Right lobe of liver (tissue), 6 donors: ENCODE data around the gene LLPH. TPM values are rescaled to one million over a fixed set of nuclear protein-coding genes. Genes with fewer than 3 reads are reported as not detected.

Source experiments
- ATAC-seq, 4 donors: fragments of 200-7000 bp; cut with Tn5 transposase; one replicate each; pipeline ENCODE4 v1.9.1; 2020; ENCODE audit warnings: mild to moderate bottlenecking in 4 of 4, moderate library complexity in 4 of 4
- DNase-seq, 3 donors: peaks; one replicate each; pipeline ENCODE4 v3.0.0-alpha.2; 2020
- H3K27ac ChIP-seq, 3 donors: fragments of 200-600 bp; one replicate each; pipeline ENCODE4 v1.8.0; 2022
- H3K27me3 ChIP-seq, 2 donors: fragments of 200-600 bp; one replicate each; pipeline ENCODE4 v1.8.0; 2022
- H3K36me3 ChIP-seq, 4 donors: fragments of 200-600 bp; sonication (generic) in 1 of 4; one replicate each; pipeline versions ENCODE4 v1.5.1 to v1.8.0; 2017 to 2022; ENCODE audit warnings: control low read depth in 1 of 4
- H3K4me1 ChIP-seq, 4 donors: fragments of 200-600 bp; sonication (generic) in 1 of 4; one replicate each; pipeline versions ENCODE4 v1.5.1 to v1.8.0; 2017 to 2022; ENCODE audit warnings: control low read depth in 1 of 4
- H3K4me3 ChIP-seq, 3 donors: fragments of 200-600 bp; one replicate each; pipeline ENCODE4 v1.8.0; 2022
- H3K9me3 ChIP-seq, 4 donors: fragments of 200-600 bp; sonication (generic) in 1 of 4; one replicate each; pipeline versions ENCODE4 v1.5.1 to v1.8.0; 2017 to 2022; ENCODE audit warnings: control low read depth in 1 of 4
- CTCF ChIP-seq, 4 donors: fragments of 200-600 bp in 3 of 4; fragments of 450-650 bp in 1 of 4; IDR thresholded peaks; one replicate each; pipeline versions ENCODE4 v1.5.1 to v1.8.0; 2016 to 2022; ENCODE audit warnings: antibody characterized with exemption in 4 of 4, mild to moderate bottlenecking in 2 of 4
- POLR2A ChIP-seq: fragments of 450-650 bp; IDR thresholded peaks from one replicate; pipeline ENCODE4 v1.6.1; 2017; ENCODE audit warnings: antibody characterized with exemption, mild to moderate bottlenecking
- WGBS: methylation state at CpG from one replicate; pipeline ENCODE4 v1.1.6; 2018; ENCODE audit warnings: low coverage, low lambda C conversion rate; ENCODE audit not compliant: insufficient coverage; ENCODE audit errors: missing lambda C conversion rate; 5-methylcytosine and 5-hydroxymethylcytosine counted together
- intact Hi-C, 2 donors: fragments of 100-400 bp; cut with DNase I; formaldehyde crosslinking; loops; one replicate each; pipeline versions ENCODE4 v1.11.2 to v1.14.1; 2022
- total RNA-seq, 6 experiments: library from RNA; depleted of rRNA in 2 of 6; stranded (reverse); fragments of >200 nt in 2 of 6; fragmentation: NEBNext Ultra II Directional in 3 of 6; extraction: Animal tissue kit (Norgen Biotek cat#: 25700) in 3 of 6; gene quantifications; one replicate each; pipeline versions ENCODE4 v1.1.0 to v1.2.4, GENCODE V29; 2016 to 2023
- donor health status: DM: no; HTN: yes; CAD: no.
- donor health status: DM: no; HTN: no; CAD: no.
- donor health status: DM: no; HTN: no; CAD: no.
- donor health status: DM: no; HTN: yes; CAD: no.
- donor health status: DM: no; HTN: yes; CAD: no.

Gene LLPH
- total RNA-seq, 6 experiments from 2014 or later, result 5.2 to 13.0 (median 7.8) TPM

GRCh38 chr12:66080791-66081190 is 49.8 kb downstream of the LLPH start:
- intact Hi-C loops, result no loop called here

DNA sequence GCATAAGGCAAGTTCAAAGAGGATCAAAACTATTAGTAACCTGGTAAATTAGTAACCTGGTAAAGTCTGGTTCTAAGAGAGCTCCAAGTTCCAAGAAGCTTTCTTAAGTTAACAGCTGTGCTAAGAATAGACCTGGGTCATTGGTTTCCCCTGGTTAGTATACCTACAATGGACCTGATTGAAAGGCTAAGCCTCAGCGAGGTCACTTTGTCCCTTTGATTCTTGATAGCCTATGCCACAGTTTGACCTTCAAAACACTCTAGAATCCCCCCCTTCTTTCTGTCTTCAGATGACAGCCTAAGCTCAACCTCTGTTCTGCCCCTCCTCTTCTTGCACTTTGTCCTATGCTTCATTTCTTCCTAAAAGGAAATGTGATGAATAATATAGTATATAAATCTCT is 53.0 kb downstream of the LLPH start:
- Histone ChIP-seq H3K4me1 (no peaks in the 10 kb centered on the region), H3K4me3 (no peak overlapping the region), H3K9me3 (no peaks in the 10 kb centered on the region), H3K27ac (no peak overlapping the region), H3K27me3 (no peaks in the 10 kb centered on the region), H3K36me3 (no peaks in the 10 kb centered on the region)
- DNase-seq (no peak), ATAC-seq (no peak)
- intact Hi-C loops, result no loop called here
- 83% methylated on average over 1 of the region's 1 CpG for WGBS
- TF ChIP-seq POLR2A (no peak), CTCF (IDR thresholded peaks at IDR 0.05) (no peak)

More at GRCh38 chr12:66080791-66081190, 49.8 kb downstream of the LLPH start:
- no peaks in the 10 kb centered on the region for H3K4me1 ChIP-seq
- DNase-seq (no peak), ATAC-seq (no peak)
- no peak overlapping the region for H3K4me3 ChIP-seq
- WGBS, result 82% methylated on average over 4 of the region's 4 CpGs
- H3K27ac ChIP-seq, result no peak overlapping the region
- H3K36me3 ChIP-seq, result no peaks in the 10 kb centered on the region
- H3K9me3 ChIP-seq, result no peaks in the 10 kb centered on the region
- no peak for TF ChIP-seq CTCF (IDR thresholded peaks at IDR 0.05)
- TF ChIP-seq POLR2A, result no peak
- no peaks in the 10 kb centered on the region for H3K27me3 ChIP-seq

DNA sequence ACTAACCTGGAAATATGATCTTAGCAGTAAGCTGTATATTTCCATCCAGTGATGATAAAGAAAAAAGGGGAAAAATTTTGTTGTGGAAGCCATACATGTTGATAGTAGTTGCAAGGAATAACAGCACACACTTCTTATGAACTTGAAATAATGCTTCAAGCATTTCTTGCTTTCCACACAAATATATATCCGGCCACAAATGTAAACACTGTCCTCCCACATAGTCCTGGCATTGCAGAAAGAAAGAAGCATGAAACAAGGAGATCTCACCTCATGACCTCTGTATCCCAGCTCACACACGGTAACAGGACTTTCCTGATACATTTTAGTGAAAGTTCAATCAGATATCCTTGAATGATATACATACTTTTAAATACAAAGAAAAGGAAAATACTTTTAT is 56.0 kb downstream of the LLPH start:
- intact Hi-C loops, result no loop called here
- Histone ChIP-seq H3K36me3 (no peaks in the 10 kb centered on the region), H3K4me3 (no peak overlapping the region), H3K4me1 (no peaks in the 10 kb centered on the region), H3K9me3 (no peaks in the 10 kb centered on the region), H3K27me3 (no peaks in the 10 kb centered on the region), H3K27ac (no peak overlapping the region)
- ATAC-seq, result no peak
- 22% methylated on average over 2 of the region's 2 CpGs for WGBS
- DNase-seq, result no peak
- no peak for TF ChIP-seq CTCF (IDR thresholded peaks at IDR 0.05)
- no peak for TF ChIP-seq POLR2A

- Histone ChIP-seq H3K9me3 (no peaks in the 10 kb centered on the region), H3K27ac (no peak overlapping the region), H3K4me1 (no peaks in the 10 kb centered on the region), H3K4me3 (no peak overlapping the region), H3K36me3 (no peaks in the 10 kb centered on the region), H3K27me3 (no peaks in the 10 kb centered on the region)
- DNase-seq, result no peak
- no peak for TF ChIP-seq POLR2A
- TF ChIP-seq CTCF (IDR thresholded peaks at IDR 0.05), result no peak
- intact Hi-C loops, result no loop called here
- ATAC-seq, result no peak
- 67% methylated on average over 7 of the region's 7 CpGs for WGBS
Observed at GRCh38 chr12:66072566-66072965, 58.0 kb downstream of the LLPH start.

- DNase-seq (no peak), ATAC-seq (peak in 1 of 4 donors; percentile 35)
- H3K4me1 ChIP-seq, result no peaks in the 10 kb centered on the region
- intact Hi-C loops, result no loop called here
- H3K4me3 ChIP-seq, result no peak overlapping the region
- H3K27me3 ChIP-seq, result no peaks in the 10 kb centered on the region
- no peak overlapping the region for H3K27ac ChIP-seq
- no peaks in the 10 kb centered on the region for H3K9me3 ChIP-seq
- H3K36me3 ChIP-seq, result no peaks in the 10 kb centered on the region
- no peak for TF ChIP-seq CTCF (IDR thresholded peaks at IDR 0.05)
- no peak for TF ChIP-seq POLR2A
- WGBS, result 54% methylated on average over 2 of the region's 2 CpGs
Observed at GRCh38 chr12:66072135-66072534, 58.4 kb downstream of the LLPH start.
